ENCODE results near the gene AUTS2. TPM values are rescaled to one million over a fixed set of nuclear protein-coding genes. Genes with fewer than 3 reads are reported as not detected.

Gene AUTS2
- total RNA-seq, 1 experiment from 2014 or later: 256 TPM

DNA sequence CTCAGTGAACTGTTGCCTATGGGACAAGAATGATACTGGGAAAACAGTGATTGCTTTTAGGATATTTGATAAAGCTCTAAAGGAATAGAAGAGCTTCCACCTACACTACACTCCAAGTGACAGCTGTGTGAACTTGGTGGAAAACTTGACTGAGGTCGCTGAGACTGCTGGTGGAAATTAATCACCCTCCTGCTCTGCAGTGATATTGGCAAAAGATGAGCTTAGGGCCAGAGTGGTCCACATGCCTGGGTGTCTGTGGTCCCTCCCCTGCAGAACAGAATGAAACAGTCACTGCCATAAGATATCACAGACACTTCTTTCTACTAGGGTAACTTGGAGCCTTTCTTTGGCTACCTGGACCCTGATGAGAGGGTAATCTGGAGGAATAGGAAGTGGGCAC is 1151.6 kb downstream of the AUTS2 start:
- DNase-seq: no peak
- H3T11ph ChIP-seq (ENCODE audit: low read length): no peak overlapping the region
- H2AFZ ChIP-seq (ENCODE audit: low read length): no peak overlapping the region
- peaks cover 45 to 71% of the 10 kb centered on the region in 2 experiments for H3K4me1 Mint-ChIP-seq
- no peaks in the 10 kb centered on the region for H3K9me3 ChIP-seq (ENCODE audit: control insufficient read depth, low read depth, low read length)
- H4K5ac ChIP-seq (ENCODE audit: insufficient read length, low read depth, low read length): no peak overlapping the region
- H3K23ac ChIP-seq (ENCODE audit: insufficient read length, low read depth, low read length): no peak overlapping the region
- H3K14ac ChIP-seq (ENCODE audit: insufficient read depth, low read length): no peak overlapping the region
- H3K4me1 ChIP-seq (ENCODE audit: insufficient read depth, low read length): peaks cover 3% of the 10 kb centered on the region; the same call in 1 of the 2 replicates
- no peak overlapping the region for H3K9ac ChIP-seq (ENCODE audit: extremely low read depth, insufficient read length, low read length)
- H3K27me3 Mint-ChIP-seq (ENCODE audit: low read depth): no peaks in the 10 kb centered on the region
- TF ChIP-seq, protein P1, sequence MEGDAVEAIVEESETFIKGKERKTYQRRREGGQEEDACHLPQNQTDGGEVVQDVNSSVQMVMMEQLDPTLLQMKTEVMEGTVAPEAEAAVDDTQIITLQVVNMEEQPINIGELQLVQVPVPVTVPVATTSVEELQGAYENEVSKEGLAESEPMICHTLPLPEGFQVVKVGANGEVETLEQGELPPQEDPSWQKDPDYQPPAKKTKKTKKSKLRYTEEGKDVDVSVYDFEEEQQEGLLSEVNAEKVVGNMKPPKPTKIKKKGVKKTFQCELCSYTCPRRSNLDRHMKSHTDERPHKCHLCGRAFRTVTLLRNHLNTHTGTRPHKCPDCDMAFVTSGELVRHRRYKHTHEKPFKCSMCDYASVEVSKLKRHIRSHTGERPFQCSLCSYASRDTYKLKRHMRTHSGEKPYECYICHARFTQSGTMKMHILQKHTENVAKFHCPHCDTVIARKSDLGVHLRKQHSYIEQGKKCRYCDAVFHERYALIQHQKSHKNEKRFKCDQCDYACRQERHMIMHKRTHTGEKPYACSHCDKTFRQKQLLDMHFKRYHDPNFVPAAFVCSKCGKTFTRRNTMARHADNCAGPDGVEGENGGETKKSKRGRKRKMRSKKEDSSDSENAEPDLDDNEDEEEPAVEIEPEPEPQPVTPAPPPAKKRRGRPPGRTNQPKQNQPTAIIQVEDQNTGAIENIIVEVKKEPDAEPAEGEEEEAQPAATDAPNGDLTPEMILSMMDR (conservative IDR thresholded peaks at IDR 0.05): no peak
- no peak overlapping the region for H2BK20ac ChIP-seq (ENCODE audit: low read depth, low read length, poor library complexity, severe bottlenecking)
- no peak overlapping the region for H3K4ac ChIP-seq (ENCODE audit: low read depth, low read length)
- H3K27ac Mint-ChIP-seq: peak overlapping the region in 2 of 3 experiments; percentile 12 to 38; a peak in 5 of 7 replicates
- H3K4me2 ChIP-seq (ENCODE audit: insufficient read depth, insufficient read length, low read length): no peak overlapping the region
- peaks cover 5 to 36% (median 31%) of the 10 kb centered on the region in 3 experiments; a peak in 6 of 7 replicates for H3K36me3 Mint-ChIP-seq (ENCODE audit: insufficient read depth in 1 of 3, low read depth in 3 of 3)
- H3K18ac ChIP-seq (ENCODE audit: insufficient read length, low read depth, low read length): no peak overlapping the region
- no peak overlapping the region for H4K8ac ChIP-seq (replicated peaks; ENCODE audit: insufficient read length, low read depth, low read length)
- H3K79me2 ChIP-seq (ENCODE audit: insufficient read depth, low read length): peaks cover 41% of the 10 kb centered on the region
- H2BK5ac ChIP-seq (ENCODE audit: insufficient read length, low read length): no peak overlapping the region
- no peaks in the 10 kb centered on the region for H3K9me3 Mint-ChIP-seq
- H4K20me1 ChIP-seq (ENCODE audit: control insufficient read depth, insufficient read depth, insufficient read length): no peaks in the 10 kb centered on the region
- H3K79me1 ChIP-seq (ENCODE audit: insufficient read depth, low read depth, low read length, poor library complexity, severe bottlenecking): peaks cover 17% of the 10 kb centered on the region
- no peak overlapping the region for H2BK15ac ChIP-seq (ENCODE audit: low read depth, low read length)
- H3K27ac ChIP-seq (ENCODE audit: insufficient read length, low read depth, low read length): no peak overlapping the region
- H3K23me2 ChIP-seq (ENCODE audit: insufficient read length, low read depth, low read length, poor library complexity, severe bottlenecking): no peaks in the 10 kb centered on the region
- H4K91ac ChIP-seq (ENCODE audit: insufficient read length, low read depth, low read length): no peak overlapping the region
- H3K56ac ChIP-seq (ENCODE audit: insufficient read length, low read depth, low read length): no peak overlapping the region
- H2BK12ac ChIP-seq (ENCODE audit: insufficient read length, low read depth, low read length): no peak overlapping the region
- no CpG with 5 or more reads among the region's 1 CpG for WGBS (ENCODE audit: extremely low coverage, insufficient read length, low lambda C conversion rate)
- H2BK120ac ChIP-seq (ENCODE audit: low read depth, low read length, poor library complexity, severe bottlenecking): no peak overlapping the region
- no peaks in the 10 kb centered on the region for H3K27me3 ChIP-seq (ENCODE audit: insufficient read depth, low read length)
- H3K4me3 Mint-ChIP-seq: no peak overlapping the region
- no peak overlapping the region for H2AK5ac ChIP-seq (ENCODE audit: insufficient read length, low read length)

Measured in H9 (cell line).